ENCODE measurements around the gene MDK.

DNA sequence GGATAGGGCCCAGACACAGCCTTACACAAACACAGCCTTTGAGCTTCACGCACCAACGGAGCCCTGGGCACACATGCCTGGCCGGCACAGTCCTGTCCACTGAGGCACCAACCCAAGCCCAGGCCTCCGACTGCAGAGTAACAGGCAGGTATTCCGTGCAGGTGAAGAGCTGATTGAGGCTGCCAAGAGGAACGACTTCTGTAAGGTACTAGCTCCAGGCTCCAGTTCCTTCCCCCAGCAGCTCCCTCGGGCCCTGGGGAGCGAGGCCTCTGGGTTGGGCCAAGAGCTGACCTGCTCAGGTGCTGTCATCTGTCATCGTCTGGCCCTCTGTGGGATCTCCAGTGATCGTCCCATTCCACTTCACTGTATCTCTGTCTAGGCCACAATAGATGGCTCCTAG is 3.2 kb upstream of the MDK start:
- TF ChIP-seq ZFP30 (CRISPR knock-in tag; IDR thresholded peaks at IDR 0.05) (no peak), ZNF8 (CRISPR knock-in tag; IDR thresholded peaks at IDR 0.05) (no peak), ZNF565 (CRISPR knock-in tag; conservative IDR thresholded peaks at IDR 0.05; ENCODE audit: low read depth) (no peak), ARNTL (CRISPR knock-in tag; IDR thresholded peaks at IDR 0.05; ENCODE audit: borderline replicate concordance, low read depth) (no peak), CSRNP3 (CRISPR knock-in tag; IDR thresholded peaks at IDR 0.05) (no peak), RARB (CRISPR knock-in tag; IDR thresholded peaks at IDR 0.05) (no peak), TCF4 (CRISPR knock-in tag; IDR thresholded peaks at IDR 0.05; ENCODE audit: borderline replicate concordance) (no peak), ISL1 (CRISPR knock-in tag; IDR thresholded peaks at IDR 0.05) (no peak), ZNF70 (CRISPR knock-in tag; IDR thresholded peaks at IDR 0.05) (no peak), CSDC2 (CRISPR knock-in tag; IDR thresholded peaks at IDR 0.05) (no peak), TSHZ2 (CRISPR knock-in tag; IDR thresholded peaks at IDR 0.05) (no peak), ZFP3 (CRISPR knock-in tag; IDR thresholded peaks at IDR 0.05) (no peak)
- TF ChIP-seq, protein P1, sequence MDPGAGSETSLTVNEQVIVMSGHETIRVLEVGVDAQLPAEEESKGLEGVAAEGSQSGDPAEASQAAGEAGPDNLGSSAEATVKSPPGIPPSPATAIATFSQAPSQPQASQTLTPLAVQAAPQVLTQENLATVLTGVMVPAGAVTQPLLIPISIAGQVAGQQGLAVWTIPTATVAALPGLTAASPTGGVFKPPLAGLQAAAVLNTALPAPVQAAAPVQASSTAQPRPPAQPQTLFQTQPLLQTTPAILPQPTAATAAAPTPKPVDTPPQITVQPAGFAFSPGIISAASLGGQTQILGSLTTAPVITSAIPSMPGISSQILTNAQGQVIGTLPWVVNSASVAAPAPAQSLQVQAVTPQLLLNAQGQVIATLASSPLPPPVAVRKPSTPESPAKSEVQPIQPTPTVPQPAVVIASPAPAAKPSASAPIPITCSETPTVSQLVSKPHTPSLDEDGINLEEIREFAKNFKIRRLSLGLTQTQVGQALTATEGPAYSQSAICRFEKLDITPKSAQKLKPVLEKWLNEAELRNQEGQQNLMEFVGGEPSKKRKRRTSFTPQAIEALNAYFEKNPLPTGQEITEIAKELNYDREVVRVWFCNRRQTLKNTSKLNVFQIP (CRISPR knock-in tag; IDR thresholded peaks at IDR 0.05; ENCODE audit: borderline replicate concordance, low read depth) = no peak
- TF ChIP-seq, protein P2, sequence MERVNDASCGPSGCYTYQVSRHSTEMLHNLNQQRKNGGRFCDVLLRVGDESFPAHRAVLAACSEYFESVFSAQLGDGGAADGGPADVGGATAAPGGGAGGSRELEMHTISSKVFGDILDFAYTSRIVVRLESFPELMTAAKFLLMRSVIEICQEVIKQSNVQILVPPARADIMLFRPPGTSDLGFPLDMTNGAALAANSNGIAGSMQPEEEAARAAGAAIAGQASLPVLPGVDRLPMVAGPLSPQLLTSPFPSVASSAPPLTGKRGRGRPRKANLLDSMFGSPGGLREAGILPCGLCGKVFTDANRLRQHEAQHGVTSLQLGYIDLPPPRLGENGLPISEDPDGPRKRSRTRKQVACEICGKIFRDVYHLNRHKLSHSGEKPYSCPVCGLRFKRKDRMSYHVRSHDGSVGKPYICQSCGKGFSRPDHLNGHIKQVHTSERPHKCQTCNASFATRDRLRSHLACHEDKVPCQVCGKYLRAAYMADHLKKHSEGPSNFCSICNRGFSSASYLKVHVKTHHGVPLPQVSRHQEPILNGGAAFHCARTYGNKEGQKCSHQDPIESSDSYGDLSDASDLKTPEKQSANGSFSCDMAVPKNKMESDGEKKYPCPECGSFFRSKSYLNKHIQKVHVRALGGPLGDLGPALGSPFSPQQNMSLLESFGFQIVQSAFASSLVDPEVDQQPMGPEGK (CRISPR knock-in tag; IDR thresholded peaks at IDR 0.05; ENCODE audit: borderline replicate concordance) = no peak
